ENCODE data around the gene MRAS.
"Not testable (repeated sequence)": the region's sequence is repeated elsewhere in the genome, so short reads cannot be mapped to it uniquely, and the experiment has no call there.

Gene MRAS

GRCh38 chr3:138449490-138449889 is 101.1 kb downstream of the MRAS start:
- Mint-ChIP-seq H3K36me3 (ENCODE audit: low read depth) (no peaks in the 10 kb centered on the region), H3K4me3 (no peak overlapping the region), H3K4me1 (no peaks in the 10 kb centered on the region), H3K27ac (no peak overlapping the region), H3K27me3 (ENCODE audit: low read depth, poor library complexity) (peaks cover 9% of the 10 kb centered on the region), H3K9me3 (no peaks in the 10 kb centered on the region)
- TF ChIP-seq CTCF (IDR thresholded peaks at IDR 0.05), result no peak
- no peak for DNase-seq

GRCh38 chr3:138450181-138450580 is 101.8 kb downstream of the MRAS start:
- Mint-ChIP-seq H3K4me3 (no peak overlapping the region), H3K27me3 (ENCODE audit: low read depth, poor library complexity) (peaks cover 16% of the 10 kb centered on the region), H3K9me3 (no peaks in the 10 kb centered on the region), H3K36me3 (ENCODE audit: low read depth) (no peaks in the 10 kb centered on the region), H3K27ac (no peak overlapping the region), H3K4me1 (no peaks in the 10 kb centered on the region)
- DNase-seq, result no peak
- no peak for TF ChIP-seq CTCF (IDR thresholded peaks at IDR 0.05)

- TF ChIP-seq CTCF (IDR thresholded peaks at IDR 0.05), result no peak
- H3K27me3 Mint-ChIP-seq (ENCODE audit: low read depth, poor library complexity), result peaks cover 23% of the 10 kb centered on the region
- no peak for DNase-seq
- no peaks in the 10 kb centered on the region for H3K36me3 Mint-ChIP-seq (ENCODE audit: low read depth)
- no peaks in the 10 kb centered on the region for H3K4me1 Mint-ChIP-seq
- no peaks in the 10 kb centered on the region for H3K9me3 Mint-ChIP-seq
- no peak overlapping the region for H3K27ac Mint-ChIP-seq
- H3K4me3 Mint-ChIP-seq, result no peak overlapping the region
These were observed 102.5 kb downstream of the MRAS start for GRCh38 chr3:138450704-138451424.

- DNase-seq, result no peak
- no peak overlapping the region for H3K4me3 Mint-ChIP-seq
- no peaks in the 10 kb centered on the region for H3K9me3 Mint-ChIP-seq
- TF ChIP-seq CTCF (IDR thresholded peaks at IDR 0.05), result no peak
- no peaks in the 10 kb centered on the region for H3K36me3 Mint-ChIP-seq (ENCODE audit: low read depth)
- no peak overlapping the region for H3K27ac Mint-ChIP-seq
- no peaks in the 10 kb centered on the region for H3K4me1 Mint-ChIP-seq
- peaks cover 23% of the 10 kb centered on the region for H3K27me3 Mint-ChIP-seq (ENCODE audit: low read depth, poor library complexity)
These were observed 103.3 kb downstream of the MRAS start for GRCh38 chr3:138451595-138452162.

- Mint-ChIP-seq H3K27me3 (ENCODE audit: low read depth, poor library complexity) (peaks cover 21% of the 10 kb centered on the region), H3K4me3 (no peak overlapping the region), H3K27ac (no peak overlapping the region), H3K9me3 (no peaks in the 10 kb centered on the region), H3K36me3 (ENCODE audit: low read depth) (no peaks in the 10 kb centered on the region), H3K4me1 (no peaks in the 10 kb centered on the region)
- no peak for TF ChIP-seq CTCF (IDR thresholded peaks at IDR 0.05)
- no peak for DNase-seq
These were observed 104.1 kb downstream of the MRAS start for GRCh38 chr3:138452436-138452835.

- not testable (repeated sequence) for H3K4me1 Mint-ChIP-seq
These were observed 105.6 kb downstream of the MRAS start for GRCh38 chr3:138453940-138454339.

More at GRCh38 chr3:138453940-138454339, 105.6 kb downstream of the MRAS start:
- not testable (repeated sequence) for H3K27ac Mint-ChIP-seq; DNase-seq; H3K4me3 Mint-ChIP-seq; H3K36me3 Mint-ChIP-seq (ENCODE audit: low read depth); H3K9me3 Mint-ChIP-seq
- H3K27me3 Mint-ChIP-seq (ENCODE audit: low read depth, poor library complexity), result peaks cover 19% of the 10 kb centered on the region
